ENCODE results near the gene TRMT13.
"Not testable (repeated sequence)": the region's sequence is repeated elsewhere in the genome, so short reads cannot be mapped to it uniquely, and the experiment has no call there.

Gene TRMT13

DNA sequence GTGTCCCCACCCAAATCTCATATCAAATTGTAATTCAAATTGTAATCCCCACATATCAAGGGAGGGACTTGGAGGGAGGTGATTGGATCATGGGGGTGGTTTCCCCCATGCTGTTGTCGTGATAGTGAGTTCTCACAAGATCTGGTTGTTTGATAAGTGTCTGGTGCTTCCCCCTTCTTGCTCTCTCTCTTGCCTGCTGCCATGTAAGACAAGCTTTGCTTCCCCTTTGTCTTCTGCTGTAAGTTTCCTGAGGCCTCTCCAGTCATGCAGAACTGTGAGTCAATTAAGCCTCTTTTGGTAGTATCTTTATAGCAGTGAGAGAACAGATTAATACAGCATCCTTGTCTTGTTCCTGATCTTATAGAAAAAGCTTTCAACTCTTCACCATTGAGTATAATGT lies 51.6 kb downstream of the TRMT13 start:
- Mint-ChIP-seq H3K4me1 (peaks cover 10% of the 10 kb centered on the region), H3K36me3 (peaks cover 3% of the 10 kb centered on the region), H3K9me3 (no peaks in the 10 kb centered on the region), H3K27ac (peak overlapping the region; percentile 87), H3K27me3 (no peaks in the 10 kb centered on the region), H3K4me3 (no peak overlapping the region)
- DNase-seq (ENCODE audit: low spot score in 2 of 2) (peak; percentile 28 to 59), ATAC-seq (ENCODE audit: low read depth) (peak; percentile 100)

DNA sequence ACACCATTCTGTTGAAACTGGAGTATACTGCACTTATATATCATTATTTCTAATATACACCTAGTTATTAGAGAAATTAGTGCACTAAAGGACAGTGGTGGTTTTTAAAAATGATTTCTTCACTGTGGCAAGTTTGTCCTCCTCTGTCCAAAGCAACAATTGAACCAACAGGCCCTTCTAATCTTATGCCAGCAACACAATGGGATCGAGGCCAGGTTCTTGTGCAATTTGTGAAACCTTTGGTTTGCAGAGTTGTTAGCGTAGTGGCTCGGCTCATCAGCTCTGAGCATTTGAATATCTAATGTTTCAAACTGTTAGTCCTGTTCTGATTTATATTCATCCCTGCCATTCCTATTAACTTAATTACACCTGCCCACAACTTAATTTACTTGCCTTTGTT lies 54.9 kb downstream of the TRMT13 start:
- Mint-ChIP-seq H3K4me3 (no peak overlapping the region), H3K36me3 (peaks cover 10% of the 10 kb centered on the region), H3K9me3 (no peaks in the 10 kb centered on the region), H3K4me1 (peaks cover 10% of the 10 kb centered on the region), H3K27ac (no peak overlapping the region), H3K27me3 (no peaks in the 10 kb centered on the region)
- no peak for DNase-seq (ENCODE audit: low spot score in 2 of 2)
- no peak for ATAC-seq (ENCODE audit: low read depth)

DNA sequence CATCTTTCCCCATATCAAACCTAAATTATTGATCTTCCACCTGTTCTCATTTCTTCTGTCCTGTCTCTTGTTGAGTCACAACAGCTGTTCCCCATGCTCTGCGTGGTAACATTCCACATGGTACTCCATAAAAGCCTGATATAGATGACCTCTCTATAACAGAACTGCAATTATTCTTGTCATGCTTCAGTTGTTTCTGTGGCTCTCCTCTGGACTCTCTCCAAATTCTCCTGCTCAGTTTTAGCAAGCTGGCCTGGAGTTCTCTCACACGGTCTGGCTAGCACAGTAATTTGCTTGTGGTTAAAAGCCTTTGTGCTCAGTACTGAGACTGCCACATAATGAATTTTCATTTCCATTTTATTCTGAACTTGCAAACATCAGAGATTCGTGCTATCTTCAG lies 55.7 kb downstream of the TRMT13 start:
- Mint-ChIP-seq H3K36me3 (peaks cover 10% of the 10 kb centered on the region), H3K4me1 (peaks cover 10% of the 10 kb centered on the region), H3K4me3 (no peak overlapping the region), H3K27me3 (no peaks in the 10 kb centered on the region), H3K9me3 (no peaks in the 10 kb centered on the region), H3K27ac (no peak overlapping the region)
- DNase-seq (ENCODE audit: low spot score in 2 of 2), result no peak
- ATAC-seq (ENCODE audit: low read depth), result no peak

DNA sequence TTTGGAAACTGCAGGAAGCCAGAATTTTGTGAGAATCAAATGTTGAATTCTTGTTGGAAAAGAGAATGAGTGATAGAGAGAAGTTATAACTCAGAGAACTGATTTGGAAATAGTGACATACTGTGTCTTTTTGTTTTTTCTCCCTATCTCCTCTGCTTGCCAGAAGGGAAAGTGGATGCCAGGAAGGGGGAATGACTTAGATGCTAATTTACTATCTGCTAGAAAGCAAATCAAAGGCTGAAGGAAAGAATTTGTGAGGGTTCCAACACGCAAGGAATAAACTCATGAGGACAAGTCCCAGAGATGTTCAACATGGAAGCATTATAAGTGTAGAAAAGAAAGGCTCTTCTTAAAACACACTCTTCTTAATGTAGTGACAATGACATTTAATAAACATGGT lies 65.6 kb downstream of the TRMT13 start:
- no peak for ATAC-seq (ENCODE audit: low read depth)

DNA sequence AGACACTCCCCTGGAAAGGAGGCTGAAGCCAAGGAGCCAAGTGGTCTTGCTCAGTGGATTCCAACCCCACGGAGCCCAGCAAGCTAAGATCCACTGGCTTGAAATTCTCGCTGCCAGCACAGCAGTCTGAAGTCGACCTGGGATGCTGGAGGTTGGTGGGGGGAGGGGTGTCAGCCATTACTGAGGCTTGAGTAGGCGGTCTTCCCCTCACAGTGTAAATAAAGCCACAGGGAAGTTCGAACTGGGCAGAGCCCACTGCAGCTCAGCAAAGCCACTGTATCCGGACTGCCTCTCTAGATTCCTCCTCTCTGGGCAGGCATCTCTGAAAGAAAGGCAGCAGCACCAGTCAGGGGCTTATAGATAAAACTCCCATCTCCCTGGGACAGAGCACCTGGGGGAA lies 67.1 kb downstream of the TRMT13 start:
- not testable (repeated sequence) for DNase-seq (ENCODE audit: low spot score in 2 of 2); H3K27me3 Mint-ChIP-seq; H3K27ac Mint-ChIP-seq; H3K4me3 Mint-ChIP-seq; ATAC-seq (ENCODE audit: low read depth); H3K9me3 Mint-ChIP-seq; H3K4me1 Mint-ChIP-seq
- H3K36me3 Mint-ChIP-seq, result peaks cover 57% of the 10 kb centered on the region

More for the DNA sequence above, 65.6 kb downstream of the TRMT13 start:
- Mint-ChIP-seq H3K4me3 (no peak overlapping the region), H3K4me1 (no peaks in the 10 kb centered on the region), H3K27ac (peak overlapping the region; percentile 45), H3K9me3 (no peaks in the 10 kb centered on the region), H3K27me3 (no peaks in the 10 kb centered on the region), H3K36me3 (peaks cover 43% of the 10 kb centered on the region)
- DNase-seq (ENCODE audit: low spot score in 2 of 2), result no peak

Data from memory B cell (primary cell).